Anterior cingulate cortex (tissue), 58 donors: ENCODE measurements around the gene AMOTL2.

Source experiments
- DNase-seq, 58 donors: peaks; one replicate each; lab custom pipeline; 2025; lab: John Stamatoyannopoulos, UW

The AMOTL2 gene

DNA sequence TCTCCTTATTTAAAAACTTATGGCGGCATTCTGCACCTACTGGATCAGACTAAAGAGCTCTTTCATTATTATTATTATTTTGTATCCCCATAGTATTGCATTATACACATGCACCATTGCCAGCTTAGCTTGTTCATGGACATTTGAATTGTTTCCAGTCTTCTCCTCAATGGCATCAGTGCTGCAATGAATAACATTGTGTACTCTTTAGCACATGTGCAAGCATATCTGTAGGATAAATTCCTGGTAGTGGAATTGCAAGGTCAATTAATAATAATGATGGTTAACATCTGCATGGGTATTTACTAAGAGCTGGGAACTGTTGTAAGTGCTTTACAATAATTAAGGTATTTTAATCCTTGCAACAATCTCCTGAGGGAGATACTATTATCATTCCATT lies 52.0 kb downstream of the AMOTL2 start:
- DNase-seq: no peak

DNA sequence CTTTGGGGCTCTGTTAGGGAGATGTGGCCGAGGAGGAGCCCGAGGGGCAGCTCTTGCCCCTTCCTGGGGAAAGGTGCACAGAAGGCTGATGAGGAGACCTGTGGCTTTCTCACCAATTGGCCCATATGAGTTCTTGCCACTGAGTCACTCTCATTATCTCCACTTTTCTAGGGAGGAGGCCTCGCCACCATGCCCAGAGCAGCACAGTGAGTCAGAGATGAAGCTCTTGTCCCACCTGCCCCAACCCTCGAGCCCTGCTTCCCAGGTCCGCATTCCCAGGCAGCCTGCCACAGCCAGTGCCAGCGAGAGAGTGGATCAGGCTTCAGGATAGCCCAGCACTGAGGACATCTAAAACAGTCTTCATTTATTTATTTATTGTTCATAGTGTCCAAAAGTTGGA lies 53.5 kb downstream of the AMOTL2 start:
- DNase-seq: no peak

GRCh38 chr3:134319931-134320330 lies 54.3 kb downstream of the AMOTL2 start:
- no peak for DNase-seq

DNA sequence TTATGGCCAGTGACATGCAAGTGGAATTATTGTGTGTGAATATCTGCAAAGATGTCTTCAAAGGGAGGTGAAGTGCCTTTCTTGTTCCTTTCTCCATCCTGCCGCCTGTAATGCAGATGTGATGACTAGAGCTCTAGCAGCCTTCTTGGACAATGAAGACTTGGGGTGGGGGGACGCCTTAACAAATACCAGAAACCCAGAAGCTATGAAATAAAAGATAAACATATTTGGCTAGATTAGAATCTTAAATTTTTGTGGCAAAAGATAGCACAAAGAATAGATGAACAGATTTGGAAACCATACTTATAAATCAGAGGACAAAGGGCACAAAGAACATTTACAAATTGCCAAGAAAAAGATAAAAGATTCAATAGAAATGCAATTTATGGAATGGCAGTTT lies 56.1 kb downstream of the AMOTL2 start:
- DNase-seq: no peak

DNA sequence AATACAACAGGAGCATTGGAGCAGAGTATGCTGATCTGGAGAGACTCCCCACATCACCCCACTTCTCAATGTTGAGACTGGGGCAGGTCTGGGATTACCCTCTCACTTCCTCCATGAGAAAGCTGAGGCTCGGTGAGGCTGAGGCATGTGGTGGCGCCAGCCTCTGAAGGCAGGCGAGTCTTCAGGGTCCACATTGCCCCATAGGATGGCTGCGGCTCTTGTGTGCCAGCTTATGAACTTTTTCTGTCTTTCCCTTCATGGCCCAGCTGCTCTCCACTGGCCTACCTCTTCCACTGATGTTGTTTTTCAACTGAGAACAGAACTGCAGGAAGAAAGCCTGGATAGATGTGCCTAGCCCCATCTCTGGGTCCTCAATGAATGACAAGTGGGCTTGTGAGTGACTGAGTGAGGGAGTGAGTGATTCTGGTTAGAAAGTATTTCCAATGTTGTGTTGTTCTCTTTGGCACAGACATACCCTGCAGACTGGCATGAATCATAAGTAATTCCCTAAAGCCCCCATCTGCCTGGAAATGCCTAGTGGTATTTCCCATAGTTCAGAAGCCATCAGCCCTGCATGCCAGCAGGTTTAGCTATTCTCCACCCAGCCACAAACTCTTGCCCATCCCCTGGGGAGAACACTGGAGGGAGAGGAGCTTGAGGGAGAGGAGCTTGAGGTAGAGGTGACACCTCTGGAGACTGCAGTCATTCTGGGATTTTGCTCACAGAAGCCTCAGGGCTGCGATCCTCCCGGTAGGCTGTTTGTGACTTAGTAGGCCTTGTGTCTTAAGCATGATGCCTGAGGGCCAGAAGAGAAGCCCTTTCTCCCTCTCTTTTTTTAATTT lies 56.9 kb downstream of the AMOTL2 start:
- no peak for DNase-seq

GRCh38 chr3:134315286-134316106 lies 58.8 kb downstream of the AMOTL2 start:
- DNase-seq: peak in 7 of 58 donors; percentile 5 to 47 (median 19)

GRCh38 chr3:134314588-134315285 lies 59.5 kb downstream of the AMOTL2 start:
- no peak for DNase-seq

- DNase-seq: no peak
Measured at GRCh38 chr3:134313847-134314587, 60.2 kb downstream of the AMOTL2 start.

- DNase-seq: peak in 12 of 58 donors; percentile 12 to 46 (median 26)
Measured at GRCh38 chr3:134312873-134313846, 61.1 kb downstream of the AMOTL2 start.

- DNase-seq: no peak
Measured at GRCh38 chr3:134312072-134312872, 62.0 kb downstream of the AMOTL2 start.

- no peak for DNase-seq
Measured at GRCh38 chr3:134311693-134312071, 62.6 kb downstream of the AMOTL2 start.

- DNase-seq: no peak
Measured at GRCh38 chr3:134311265-134311664, 63.0 kb downstream of the AMOTL2 start.

GRCh38 chr3:134309987-134310700 lies 64.1 kb downstream of the AMOTL2 start:
- DNase-seq: no peak

- peak; percentile 4 to 88 (median 73) for DNase-seq
Measured at GRCh38 chr3:134308350-134308891, 65.8 kb downstream of the AMOTL2 start.

- no peak for DNase-seq
Measured at GRCh38 chr3:134307425-134307824, 66.8 kb downstream of the AMOTL2 start.

GRCh38 chr3:134306320-134306719 lies 67.9 kb downstream of the AMOTL2 start:
- DNase-seq: no peak
